Loucy (cell line): ENCODE measurements around the gene SH2D4B.

Experiments
- H2AFZ ChIP-seq: fragments of 200-600 bp; sonication (generic); 2 replicates; pipeline ENCODE4 v1.6.0; 2016; ENCODE audit warnings: antibody characterized with exemption, mild to moderate bottlenecking, low read length, moderate library complexity
- H3F3A ChIP-seq: fragments of 200-600 bp; 2 replicates; pipeline ENCODE4 v1.6.0; 2016; ENCODE audit warnings: antibody characterized with exemption, low read depth, mild to moderate bottlenecking
- H3K27me3 ChIP-seq: fragments of 200-600 bp; sonication (generic); 2 replicates; pipeline ENCODE4 v1.6.1; 2014; ENCODE audit warnings: low read length, mild to moderate bottlenecking; ENCODE audit not compliant: insufficient read depth, poor library complexity, severe bottlenecking
- H3K36me3 ChIP-seq: fragments of 200-600 bp; sonication (generic); 2 replicates; pipeline ENCODE4 v1.6.1; 2016; ENCODE audit warnings: low read length; ENCODE audit not compliant: insufficient read depth
- H3K4me1 ChIP-seq: fragments of 200-600 bp; sonication (generic); 2 replicates; pipeline ENCODE4 v1.5.1; 2014; ENCODE audit warnings: low read length, mild to moderate bottlenecking; ENCODE audit not compliant: insufficient read depth, poor library complexity, severe bottlenecking
- H3K4me2 ChIP-seq: fragments of 200-600 bp; sonication (generic); 2 replicates; pipeline ENCODE4 v1.6.0; 2014; ENCODE audit warnings: antibody characterized with exemption, low read length, low read depth, mild to moderate bottlenecking; ENCODE audit not compliant: poor library complexity, severe bottlenecking
- H3K4me3 ChIP-seq: fragments of 200-600 bp; sonication (generic); 2 replicates; pipeline ENCODE4 v1.5.1; 2014; ENCODE audit warnings: low read length, mild to moderate bottlenecking, mixed read lengths; ENCODE audit not compliant: poor library complexity, severe bottlenecking
- H3K79me2 ChIP-seq: fragments of 200-600 bp; sonication (generic); 2 replicates; pipeline ENCODE4 v1.6.1; 2014; ENCODE audit warnings: low read length; ENCODE audit not compliant: insufficient read depth
- H3K9ac ChIP-seq: fragments of 200-600 bp; sonication (generic); 2 replicates; pipeline ENCODE4 v1.6.0; 2014; ENCODE audit warnings: mild to moderate bottlenecking, low read depth, low read length, moderate library complexity; ENCODE audit not compliant: poor library complexity, severe bottlenecking
- H3K9me2 ChIP-seq: fragments of 200-600 bp; sonication (generic); replicated peaks from 2 replicates; pipeline ENCODE4 v1.6.1; 2016; ENCODE audit warnings: low read depth, low read length, mixed read lengths
- H3K9me3 ChIP-seq: fragments of 200-600 bp; sonication (generic); 2 replicates; pipeline ENCODE4 v1.6.1; 2014; ENCODE audit warnings: mild to moderate bottlenecking, antibody characterized with exemption, low read length, low read depth; ENCODE audit not compliant: insufficient read depth
- H4K20me1 ChIP-seq: fragments of 200-600 bp; sonication (generic); 2 replicates; pipeline ENCODE4 v1.6.0; 2014; ENCODE audit warnings: antibody characterized with exemption, low read length, mild to moderate bottlenecking; ENCODE audit not compliant: insufficient read depth, poor library complexity, severe bottlenecking
- EZH2phosphoT487 ChIP-seq: fragments of 200-600 bp; IDR thresholded peaks from 2 replicates; pipeline ENCODE4 v1.6.1; 2018; ENCODE audit warnings: antibody characterized with exemption, mild to moderate bottlenecking, moderate library complexity, borderline replicate concordance
- TF ChIP-seq, protein P1 (sequence below): fragments of 200-600 bp; sonication (generic); conservative IDR thresholded peaks from 2 replicates; pipeline ENCODE4 v1.5.1; 2014; ENCODE audit warnings: mild to moderate bottlenecking, antibody characterized with exemption, low read length

SH2D4B gene

DNA sequence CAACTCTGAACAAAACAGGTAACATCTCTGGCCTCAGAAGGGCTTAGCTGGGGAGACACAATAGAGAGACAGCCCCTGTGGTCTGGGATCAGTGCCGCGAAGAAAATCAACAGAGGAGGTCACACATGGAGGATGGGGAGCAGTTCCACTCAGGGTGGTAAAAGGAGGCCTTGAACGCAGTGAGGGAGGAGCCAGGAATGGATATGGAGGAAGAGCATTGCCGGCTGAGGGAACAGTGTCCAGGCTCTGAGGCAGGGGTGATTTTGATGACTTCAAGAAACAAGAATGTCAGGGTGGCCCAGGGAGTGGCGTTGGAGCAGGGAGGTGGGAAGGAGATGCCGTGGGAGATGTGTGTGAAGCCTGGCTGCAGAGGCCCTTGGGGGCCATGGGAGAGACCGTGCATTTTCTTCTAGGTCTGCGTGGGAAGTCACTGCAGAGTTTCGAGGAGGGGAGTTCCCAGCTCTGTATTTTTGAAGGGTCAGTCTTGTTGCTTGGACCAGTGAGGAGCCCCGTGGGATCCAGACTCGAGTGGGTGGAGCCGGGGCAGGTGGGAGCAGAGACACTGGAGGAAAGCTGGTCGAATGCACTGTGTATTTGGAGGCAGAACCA, 35.7 kb upstream of the SH2D4B start:
- no peaks in the 10 kb centered on the region for H3K27me3 ChIP-seq
- H3F3A ChIP-seq, result no peaks in the 10 kb centered on the region
- H3K9me2 ChIP-seq, result no peaks in the 10 kb centered on the region
- peaks cover 54% of the 10 kb centered on the region; the same call in 1 of the 2 replicates for H3K79me2 ChIP-seq
- H3K4me3 ChIP-seq, result no peak overlapping the region
- no peak overlapping the region for H3K4me2 ChIP-seq
- peaks cover under 1% of the 10 kb centered on the region; the same call in 1 of the 2 replicates for H3K9me3 ChIP-seq
- no peak overlapping the region for H2AFZ ChIP-seq
- H4K20me1 ChIP-seq, result peaks cover 4% of the 10 kb centered on the region
- peaks cover 15% of the 10 kb centered on the region for H3K4me1 ChIP-seq
- peaks cover 5% of the 10 kb centered on the region; the same call in 1 of the 2 replicates for H3K36me3 ChIP-seq
- no peak overlapping the region for H3K9ac ChIP-seq
- no peak for TF ChIP-seq EZH2phosphoT487
- TF ChIP-seq, protein P1, sequence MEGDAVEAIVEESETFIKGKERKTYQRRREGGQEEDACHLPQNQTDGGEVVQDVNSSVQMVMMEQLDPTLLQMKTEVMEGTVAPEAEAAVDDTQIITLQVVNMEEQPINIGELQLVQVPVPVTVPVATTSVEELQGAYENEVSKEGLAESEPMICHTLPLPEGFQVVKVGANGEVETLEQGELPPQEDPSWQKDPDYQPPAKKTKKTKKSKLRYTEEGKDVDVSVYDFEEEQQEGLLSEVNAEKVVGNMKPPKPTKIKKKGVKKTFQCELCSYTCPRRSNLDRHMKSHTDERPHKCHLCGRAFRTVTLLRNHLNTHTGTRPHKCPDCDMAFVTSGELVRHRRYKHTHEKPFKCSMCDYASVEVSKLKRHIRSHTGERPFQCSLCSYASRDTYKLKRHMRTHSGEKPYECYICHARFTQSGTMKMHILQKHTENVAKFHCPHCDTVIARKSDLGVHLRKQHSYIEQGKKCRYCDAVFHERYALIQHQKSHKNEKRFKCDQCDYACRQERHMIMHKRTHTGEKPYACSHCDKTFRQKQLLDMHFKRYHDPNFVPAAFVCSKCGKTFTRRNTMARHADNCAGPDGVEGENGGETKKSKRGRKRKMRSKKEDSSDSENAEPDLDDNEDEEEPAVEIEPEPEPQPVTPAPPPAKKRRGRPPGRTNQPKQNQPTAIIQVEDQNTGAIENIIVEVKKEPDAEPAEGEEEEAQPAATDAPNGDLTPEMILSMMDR, result no peak

DNA sequence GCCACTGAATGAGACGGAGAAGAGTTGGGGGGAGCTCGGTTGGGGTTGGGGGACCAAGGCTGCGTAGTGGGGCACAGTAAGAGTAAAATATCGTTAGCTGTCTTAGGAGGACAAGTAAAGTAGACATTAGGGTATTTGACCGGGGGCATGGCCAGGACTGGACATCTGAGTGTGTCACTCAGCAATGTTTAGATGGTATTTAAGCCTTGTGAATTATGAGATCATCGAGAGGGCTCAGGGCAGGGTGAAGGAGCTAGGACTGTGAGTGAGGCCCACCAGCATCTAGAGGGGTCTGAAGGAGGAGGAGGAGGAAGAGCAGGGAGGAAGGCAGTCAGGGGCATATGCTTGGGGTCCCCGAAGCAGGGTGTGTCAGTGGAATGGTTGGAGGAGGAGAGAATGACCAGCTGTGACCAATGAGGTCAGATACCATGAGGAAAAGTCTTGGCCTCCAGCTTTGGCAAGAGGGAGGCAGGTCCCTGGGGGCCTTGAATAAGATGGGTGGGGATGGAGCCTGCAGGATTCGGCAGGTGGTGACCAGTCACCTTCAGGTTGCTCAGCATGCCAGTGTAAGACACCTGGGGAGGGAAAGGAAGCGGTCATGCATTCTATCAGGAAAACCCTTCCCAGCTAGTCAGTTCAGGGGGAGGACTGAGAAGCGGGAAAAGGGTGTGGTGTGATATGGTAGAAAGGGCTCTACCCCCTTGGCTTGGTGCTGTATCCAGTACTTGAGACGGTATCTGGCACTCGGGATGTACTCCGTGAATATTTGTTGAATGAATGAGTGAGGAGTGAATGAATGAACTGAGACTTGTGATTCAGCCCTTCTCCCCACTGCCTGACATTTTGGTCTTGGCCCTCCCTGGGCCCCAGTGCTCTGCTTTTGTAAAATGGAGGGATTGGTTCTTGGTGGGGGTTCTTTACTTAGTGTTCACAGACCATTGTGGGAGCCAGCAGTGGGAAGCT, 34.8 kb upstream of the SH2D4B start:
- TF ChIP-seq, protein P1, result no peak
- no peak for TF ChIP-seq EZH2phosphoT487
- peaks cover 45% of the 10 kb centered on the region; the same call in 1 of the 2 replicates for H3K79me2 ChIP-seq

DNA sequence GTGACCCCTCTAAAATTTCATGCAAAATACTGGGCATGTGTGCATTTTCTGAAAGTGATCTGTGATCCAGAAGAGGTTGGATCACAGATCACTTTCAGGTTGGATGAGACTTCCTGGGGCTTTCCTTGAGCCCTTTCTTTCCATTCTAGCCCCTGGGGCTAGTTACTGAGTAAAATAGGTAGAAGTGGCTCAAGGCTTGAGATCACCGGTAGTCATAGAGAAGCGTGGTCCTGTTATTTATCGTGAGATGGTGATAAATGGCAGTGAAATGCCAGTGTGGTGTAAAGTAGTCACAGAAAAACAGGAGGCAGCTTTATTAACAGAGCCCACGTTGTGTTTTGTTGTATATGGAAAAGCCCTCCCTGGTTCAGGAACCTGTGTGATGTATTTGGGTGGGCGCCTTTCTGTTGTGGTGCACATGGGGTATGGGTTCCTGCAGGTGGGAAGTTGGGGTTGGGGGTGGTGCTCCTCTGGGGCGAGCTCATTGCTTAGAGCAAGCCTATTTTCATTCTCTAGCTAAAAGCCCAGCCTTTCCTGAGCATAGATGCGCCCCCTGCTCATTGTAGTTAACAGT, 34.0 kb upstream of the SH2D4B start:
- no peaks in the 10 kb centered on the region for H3F3A ChIP-seq

More for the DNA sequence above, 34.8 kb upstream of the SH2D4B start:
- Histone ChIP-seq H3F3A (no peaks in the 10 kb centered on the region), H3K9me2 (no peaks in the 10 kb centered on the region), H3K27me3 (no peaks in the 10 kb centered on the region), H2AFZ (no peak overlapping the region), H3K4me2 (no peak overlapping the region), H4K20me1 (peaks cover 4% of the 10 kb centered on the region), H3K9ac (no peak overlapping the region), H3K9me3 (no peaks in the 10 kb centered on the region), H3K36me3 (peaks cover 13% of the 10 kb centered on the region; the same call in 1 of the 2 replicates), H3K4me1 (peaks cover 15% of the 10 kb centered on the region), H3K4me3 (no peak overlapping the region)

More for the DNA sequence above, 34.0 kb upstream of the SH2D4B start:
- Histone ChIP-seq H3K4me1 (peaks cover 11% of the 10 kb centered on the region), H3K79me2 (peaks cover 37% of the 10 kb centered on the region; the same call in 1 of the 2 replicates), H3K4me3 (no peak overlapping the region), H3K9me2 (no peaks in the 10 kb centered on the region), H3K36me3 (peaks cover 17% of the 10 kb centered on the region; the same call in 1 of the 2 replicates), H4K20me1 (peaks cover 4% of the 10 kb centered on the region), H3K27me3 (no peaks in the 10 kb centered on the region), H3K9ac (no peak overlapping the region), H2AFZ (no peak overlapping the region), H3K9me3 (no peaks in the 10 kb centered on the region), H3K4me2 (no peak overlapping the region)
- no peak for TF ChIP-seq EZH2phosphoT487
